ENCODE results near the gene FBXL5. TPM values are rescaled to one million over a fixed set of nuclear protein-coding genes. Genes with fewer than 3 reads are reported as not detected.

The FBXL5 gene
- total RNA-seq, 1 experiment from 2014 or later: 41.6 TPM

GRCh38 chr4:15681067-15681371 lies 25.9 kb upstream of the FBXL5 start:
- no peak for DNase-seq (ENCODE audit: extremely low read depth, low read depth)

GRCh38 chr4:15677507-15677988 lies 22.4 kb upstream of the FBXL5 start:
- DNase-seq (ENCODE audit: extremely low read depth, low read depth): no peak

- DNase-seq (ENCODE audit: extremely low read depth, low read depth): no peak
Observed at GRCh38 chr4:15676899-15677298, 21.7 kb upstream of the FBXL5 start.

- no peak for DNase-seq (ENCODE audit: extremely low read depth, low read depth)
Observed at GRCh38 chr4:15676039-15676438, 20.9 kb upstream of the FBXL5 start.

GRCh38 chr4:15675356-15675755 lies 20.2 kb upstream of the FBXL5 start:
- no peak for DNase-seq (ENCODE audit: extremely low read depth, low read depth)

GRCh38 chr4:15674926-15675325 lies 19.8 kb upstream of the FBXL5 start:
- DNase-seq (ENCODE audit: extremely low read depth, low read depth): no peak

- no peak for DNase-seq (ENCODE audit: extremely low read depth, low read depth)
Observed at GRCh38 chr4:15674046-15674445, 18.9 kb upstream of the FBXL5 start.

- no peak for DNase-seq (ENCODE audit: extremely low read depth, low read depth)
Observed at GRCh38 chr4:15673337-15673736, 18.2 kb upstream of the FBXL5 start.

GRCh38 chr4:15672101-15672500 lies 16.9 kb upstream of the FBXL5 start:
- no peak for DNase-seq (ENCODE audit: extremely low read depth, low read depth)

GRCh38 chr4:15670576-15670975 lies 15.4 kb upstream of the FBXL5 start:
- DNase-seq (ENCODE audit: extremely low read depth, low read depth): no peak

GRCh38 chr4:15668566-15669435 lies 13.6 kb upstream of the FBXL5 start:
- no peak for DNase-seq (ENCODE audit: extremely low read depth, low read depth)

- no peak for DNase-seq (ENCODE audit: extremely low read depth, low read depth)
Observed at GRCh38 chr4:15667006-15667405, 11.8 kb upstream of the FBXL5 start.

GRCh38 chr4:15665753-15666365 lies 10.7 kb upstream of the FBXL5 start:
- DNase-seq (ENCODE audit: extremely low read depth, low read depth): no peak

- peak; percentile 56 for DNase-seq (ENCODE audit: extremely low read depth, low read depth)
Observed at GRCh38 chr4:15659768-15660570, 4.8 kb upstream of the FBXL5 start.

- DNase-seq (ENCODE audit: extremely low read depth, low read depth): no peak
Observed at GRCh38 chr4:15658781-15659180, 3.6 kb upstream of the FBXL5 start.

GRCh38 chr4:15658136-15658770 lies 3.1 kb upstream of the FBXL5 start:
- no peak for DNase-seq (ENCODE audit: extremely low read depth, low read depth)

- DNase-seq (ENCODE audit: extremely low read depth, low read depth): no peak
Observed at GRCh38 chr4:15657366-15657765, 2.2 kb upstream of the FBXL5 start.

- DNase-seq (ENCODE audit: extremely low read depth, low read depth): no peak
Observed at GRCh38 chr4:15656038-15656470, 897 bp upstream of the FBXL5 start.

GRCh38 chr4:15654593-15655222 lies 449 bp downstream of the FBXL5 start:
- DNase-seq (ENCODE audit: extremely low read depth, low read depth): no peak

- DNase-seq (ENCODE audit: extremely low read depth, low read depth): no peak
Observed at GRCh38 chr4:15653864-15654592, 1.1 kb downstream of the FBXL5 start.

Data from NCI-H460 (cell line).